Activated CD4-positive, alpha-beta memory T cell treated with anti-CD3 and anti-CD28 coated beads for 36 hours (primary cell): ENCODE results near the gene HSPA4. TPM values are rescaled to one million over a fixed set of nuclear protein-coding genes. Genes with fewer than 3 reads are reported as not detected.
"Not testable (repeated sequence)": the region's sequence is repeated elsewhere in the genome, so short reads cannot be mapped to it uniquely, and the experiment has no call there.

Experiments
- CTCF ChIA-PET: fragments of 350-600 bp; sonication (Branson Sonifier 250); formaldehyde crosslinking; loops from one replicate; lab custom pipeline; 2021; ENCODE audit warnings: antibody characterized with exemption, inconsistent platforms; lab: Charles Lee
- POLR2A ChIA-PET: fragments of 350-600 bp; sonication (Branson Sonifier 250); formaldehyde crosslinking; loops from one replicate; lab custom pipeline; 2021; ENCODE audit warnings: antibody characterized with exemption; lab: Charles Lee
- DNase-seq: peaks from one replicate; pipeline ENCODE4 v3.0.0-alpha.2; 2020
- H3K27ac Mint-ChIP-seq: one replicate; pipeline ENCODE4 v1.8.0; 2021; ENCODE audit warnings: mixed read lengths
- H3K27me3 Mint-ChIP-seq: one replicate; pipeline ENCODE4 v1.8.0; 2021; ENCODE audit warnings: mixed read lengths
- H3K36me3 Mint-ChIP-seq: one replicate; pipeline ENCODE4 v1.8.0; 2021; ENCODE audit warnings: mixed read lengths
- H3K4me1 Mint-ChIP-seq: one replicate; pipeline ENCODE4 v1.8.0; 2021; ENCODE audit warnings: low read depth, mixed read lengths
- H3K4me3 Mint-ChIP-seq: one replicate; pipeline ENCODE4 v1.8.0; 2021; ENCODE audit warnings: mild to moderate bottlenecking, mixed read lengths
- H3K9me3 Mint-ChIP-seq: one replicate; pipeline ENCODE4 v1.8.0; 2021; ENCODE audit warnings: mixed read lengths
- intact Hi-C: fragments of 100-400 bp; cut with micrococcal nuclease; formaldehyde crosslinking; loops from one replicate; pipeline ENCODE4 v1.15.1; 2023
- total RNA-seq, 2 experiments: library from RNA; stranded (reverse); gene quantifications; one replicate each; pipeline ENCODE4 v1.2.3, GENCODE V29; 2021

Gene HSPA4
- total RNA-seq = 100 to 1,000 TPM; 221 to 236 TPM

DNA sequence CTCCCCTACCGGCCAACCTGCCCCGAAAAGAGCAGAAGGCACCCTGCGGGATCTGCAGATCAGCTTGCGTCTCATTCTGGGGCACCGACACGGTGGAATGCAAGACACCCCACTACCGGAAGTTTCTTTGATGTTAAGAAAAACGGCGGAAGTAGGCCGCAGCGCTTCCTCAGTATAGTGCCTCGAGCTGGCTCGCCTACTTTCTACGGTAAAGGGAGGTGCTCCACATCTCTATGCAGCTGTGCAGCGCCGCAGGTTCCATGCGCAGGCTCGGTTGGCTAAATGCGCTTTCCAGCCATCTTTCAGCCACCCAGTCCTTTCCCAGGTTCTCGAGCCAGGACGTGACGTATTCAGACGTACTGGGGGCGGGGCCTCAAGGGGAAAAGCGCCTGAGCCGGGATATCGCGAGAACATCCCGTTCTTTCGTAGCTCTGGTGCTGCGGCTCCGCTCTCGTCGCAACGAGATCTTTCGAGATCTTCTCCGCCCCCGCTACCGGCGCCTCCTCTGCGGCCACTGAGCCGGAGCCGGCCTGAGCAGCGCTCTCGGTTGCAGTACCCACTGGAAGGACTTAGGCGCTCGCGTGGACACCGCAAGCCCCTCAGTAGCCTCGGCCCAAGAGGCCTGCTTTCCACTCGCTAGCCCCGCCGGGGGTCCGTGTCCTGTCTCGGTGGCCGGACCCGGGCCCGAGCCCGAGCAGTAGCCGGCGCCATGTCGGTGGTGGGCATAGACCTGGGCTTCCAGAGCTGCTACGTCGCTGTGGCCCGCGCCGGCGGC, at the start of gene HSPA4:
Gene HSPA4, plus strand, starts transcription at position 472 of the 775 bp plus-strand sequence. Its CDS starts 238 bp downstream, at position 710.
- CTCF ChIA-PET = interaction anchor here (0.7 to 1.3 kb wide), 6 partner anchors 13 to 813 kb away, joined by 3 to 5 read pairs (median 3); no protein-coding TSS in a partner anchor
- Mint-ChIP-seq H3K9me3 (no peaks in the 10 kb centered on the region), H3K36me3 (peaks cover 22% of the 10 kb centered on the region), H3K27ac (peak within 1 kb of the TSS; percentile 96), H3K27me3 (no peaks in the 10 kb centered on the region), H3K4me3 (peak within 1 kb of the TSS; percentile 89), H3K4me1 (peaks cover 39% of the 10 kb centered on the region)
- DNase-seq = peak; percentile 99
- POLR2A ChIA-PET = interaction anchor here (0.7 to 3.4 kb wide), 8 partner anchors 20 to 1174 kb away, joined by 3 to 27 read pairs (median 4); partner anchors contain the start of genes AFF4, PPP2CA, SLC22A5 and ZCCHC10
- intact Hi-C loops = loop anchor here (1.0 to 10.0 kb wide), 4 partner anchors 25 to 757 kb away; partner anchors contain the start of genes AFF4, GDF9, SLC22A4 and UQCRQ

- POLR2A ChIA-PET = no interaction called here
- peaks cover 12% of the 10 kb centered on the region for H3K36me3 Mint-ChIP-seq
- peaks cover 2% of the 10 kb centered on the region for H3K4me1 Mint-ChIP-seq
- H3K27me3 Mint-ChIP-seq = no peaks in the 10 kb centered on the region
- no peak overlapping the region for H3K4me3 Mint-ChIP-seq
- no peaks in the 10 kb centered on the region for H3K9me3 Mint-ChIP-seq
- DNase-seq = no peak
- intact Hi-C loops = no loop called here
- H3K27ac Mint-ChIP-seq = no peak overlapping the region
- CTCF ChIA-PET = no interaction called here
These were observed 45.2 kb upstream of the HSPA4 start for GRCh38 chr5:133006653-133007052.

DNA sequence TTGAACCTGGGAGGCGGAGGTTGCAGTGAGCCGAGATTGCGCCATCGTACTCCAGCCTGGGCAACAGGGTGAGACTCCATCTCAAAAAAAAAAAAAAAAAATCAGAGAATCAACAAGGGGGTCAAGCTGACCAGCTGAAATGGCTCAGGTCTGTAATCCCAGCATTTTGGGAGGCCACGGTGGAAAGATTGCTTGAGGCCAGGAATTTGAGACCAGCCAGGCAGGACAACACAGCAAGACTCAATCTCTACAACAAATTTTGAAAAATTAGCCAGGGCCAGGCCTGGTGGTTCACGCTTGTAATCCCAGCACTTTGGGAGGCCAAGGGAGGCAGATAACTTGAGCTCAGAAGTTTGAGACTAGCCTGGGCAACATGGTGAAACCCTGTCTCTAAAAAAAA, 43.4 kb upstream of the HSPA4 start:
- H3K4me1 Mint-ChIP-seq, H3K27me3 Mint-ChIP-seq, DNase-seq, H3K36me3 Mint-ChIP-seq, H3K27ac Mint-ChIP-seq, H3K4me3 Mint-ChIP-seq, CTCF ChIA-PET, H3K9me3 Mint-ChIP-seq, POLR2A ChIA-PET, intact Hi-C loops: not testable (repeated sequence)

DNA sequence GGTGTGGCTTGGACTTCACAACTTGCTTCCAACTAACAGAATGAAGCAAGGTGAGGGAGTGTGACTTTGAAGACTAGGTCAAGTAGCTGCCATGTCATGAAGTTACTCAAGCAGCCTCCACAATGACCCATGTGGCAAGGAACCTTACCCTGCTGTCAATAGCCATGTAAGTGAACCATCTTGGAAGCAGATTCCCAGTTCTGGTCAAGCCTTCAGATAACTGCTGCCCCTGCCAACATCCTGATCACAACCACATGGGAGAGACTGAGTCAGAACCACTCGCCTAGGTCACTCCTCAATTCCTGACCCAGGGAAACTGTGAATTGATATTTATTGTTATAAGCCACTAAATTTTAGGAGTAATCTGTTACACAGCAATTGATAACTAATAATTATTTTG, 36.3 kb upstream of the HSPA4 start:
- CTCF ChIA-PET = no interaction called here
- Mint-ChIP-seq H3K27me3 (no peaks in the 10 kb centered on the region), H3K4me3 (no peak overlapping the region), H3K9me3 (no peaks in the 10 kb centered on the region), H3K4me1 (peaks cover 2% of the 10 kb centered on the region), H3K36me3 (peaks cover 10% of the 10 kb centered on the region), H3K27ac (no peak overlapping the region)
- intact Hi-C loops = no loop called here
- no peak for DNase-seq
- POLR2A ChIA-PET = interaction anchor here (0.6 kb wide), 1 partner anchor 73 kb away, joined by 4 read pairs; no protein-coding TSS in a partner anchor

GRCh38 chr5:133017964-133018363, 33.8 kb upstream of the HSPA4 start:
- peaks cover 2% of the 10 kb centered on the region for H3K4me1 Mint-ChIP-seq
- H3K27me3 Mint-ChIP-seq = no peaks in the 10 kb centered on the region
- ChIA-PET POLR2A (interaction anchor here (0.6 kb wide), 1 partner anchor 159 kb away, joined by 3 read pairs; no protein-coding TSS in a partner anchor), CTCF (no interaction called here)
- intact Hi-C loops = no loop called here
- peaks cover 12% of the 10 kb centered on the region for H3K36me3 Mint-ChIP-seq
- no peak for DNase-seq
- H3K4me3 Mint-ChIP-seq = no peak overlapping the region
- no peak overlapping the region for H3K27ac Mint-ChIP-seq
- no peaks in the 10 kb centered on the region for H3K9me3 Mint-ChIP-seq

- H3K4me1 Mint-ChIP-seq, H3K27me3 Mint-ChIP-seq, intact Hi-C loops, CTCF ChIA-PET, H3K27ac Mint-ChIP-seq, H3K4me3 Mint-ChIP-seq, DNase-seq, H3K9me3 Mint-ChIP-seq: not testable (repeated sequence)
- POLR2A ChIA-PET = interaction anchor here (1.2 kb wide), 1 partner anchor 57 kb away, joined by 4 read pairs; no protein-coding TSS in a partner anchor
- H3K36me3 Mint-ChIP-seq = peaks cover 13% of the 10 kb centered on the region
These were observed 32.3 kb upstream of the HSPA4 start for GRCh38 chr5:133019471-133019870.

DNA sequence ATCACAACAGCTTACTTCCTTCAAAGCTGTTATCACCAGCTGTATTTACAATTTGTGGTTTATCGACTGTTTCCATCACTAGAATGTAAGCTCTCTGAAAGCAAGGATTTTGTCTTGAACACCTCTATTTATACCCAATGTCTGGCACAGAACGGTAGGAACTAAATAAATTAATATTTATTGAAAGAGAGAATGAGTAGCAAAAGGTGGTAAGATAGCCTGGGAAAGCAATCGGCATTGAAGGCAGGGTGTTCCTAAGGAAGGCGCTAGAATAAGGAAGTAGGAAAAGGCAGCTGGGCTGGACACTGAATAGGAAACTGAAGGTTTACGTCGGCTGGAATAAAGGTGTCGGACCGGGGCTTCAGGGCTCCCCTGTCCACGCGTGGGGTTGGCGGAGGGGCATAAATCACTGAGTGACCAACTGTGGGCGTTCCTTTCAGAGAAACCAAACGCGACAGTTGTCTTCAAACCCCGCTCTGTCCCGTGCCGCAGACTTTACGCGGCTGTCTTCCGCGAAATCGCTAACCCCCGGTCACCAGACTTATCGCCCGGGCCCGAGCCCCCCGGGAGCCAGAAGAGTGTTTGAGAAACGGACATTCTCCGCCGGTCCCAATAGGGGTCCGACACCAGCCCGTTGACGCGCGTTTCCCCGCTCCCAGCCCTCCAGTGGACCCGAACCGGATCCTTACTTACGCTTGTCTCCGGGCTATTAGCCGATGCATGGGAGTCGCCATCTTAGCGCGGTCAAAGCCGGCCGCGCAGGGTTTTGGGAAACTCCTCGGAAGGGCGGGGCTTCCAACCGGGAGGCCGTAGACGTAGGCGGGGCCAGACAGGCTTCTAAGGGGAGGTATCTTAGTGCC, 25.8 kb upstream of the HSPA4 start, which contains the start of gene ZCCHC10:
Gene ZCCHC10, minus strand, starts transcription at position 746 of the 860 bp plus-strand sequence. Its CDS starts 12 bp downstream, at position 734.
- intact Hi-C loops = loop anchor here (1.0 to 2.0 kb wide), 3 partner anchors 25 to 159 kb away; partner anchors contain the start of genes AFF4, GDF9 and UQCRQ
- H3K36me3 Mint-ChIP-seq = peaks cover 3% of the 10 kb centered on the region
- H3K27ac Mint-ChIP-seq = peak within 1 kb of the TSS; percentile 83
- peak; percentile 95 for DNase-seq
- no peaks in the 10 kb centered on the region for H3K9me3 Mint-ChIP-seq
- ChIA-PET POLR2A (interaction anchor here (1.0 to 3.7 kb wide), 3 partner anchors 25 to 79 kb away, joined by 3 to 21 read pairs (median 4); partner anchors contain the start of genes AFF4 and HSPA4), CTCF (no interaction called here)
- H3K27me3 Mint-ChIP-seq = no peaks in the 10 kb centered on the region
- peaks cover 15% of the 10 kb centered on the region for H3K4me1 Mint-ChIP-seq
- H3K4me3 Mint-ChIP-seq = peak within 1 kb of the TSS; percentile 79

DNA sequence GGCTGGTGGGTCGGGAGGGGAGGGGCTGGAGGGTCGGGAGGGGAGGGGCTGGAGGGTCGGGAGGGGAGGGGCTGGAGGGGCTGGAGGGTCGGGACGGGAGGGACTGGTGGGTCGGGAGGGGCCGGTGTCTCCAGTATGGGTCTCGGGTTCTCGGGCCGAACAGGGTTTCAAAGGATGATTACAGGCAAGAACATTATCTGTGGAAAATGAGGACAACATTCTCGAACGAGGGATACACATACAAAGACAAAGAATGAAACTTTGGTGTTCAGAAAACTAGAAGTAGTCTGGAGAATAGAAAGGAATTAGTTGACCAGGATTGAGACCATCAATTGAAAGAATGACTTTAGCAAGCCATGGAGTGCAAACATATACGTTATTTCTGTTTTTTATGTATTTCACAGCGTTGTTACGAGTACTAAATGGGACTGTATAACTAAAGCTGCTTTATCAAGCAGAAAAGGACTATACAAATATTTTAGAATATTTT, 25.1 kb upstream of the HSPA4 start:
- ChIA-PET CTCF (no interaction called here), POLR2A (interaction anchor here (3.7 kb wide), 1 partner anchor 25 kb away, joined by 21 read pairs; the partner anchor contains the start of gene HSPA4)
- H3K9me3 Mint-ChIP-seq = no peaks in the 10 kb centered on the region
- H3K27me3 Mint-ChIP-seq = no peaks in the 10 kb centered on the region
- DNase-seq = no peak
- H3K4me3 Mint-ChIP-seq = peak overlapping the region; percentile 79
- peak overlapping the region; percentile 26 for H3K27ac Mint-ChIP-seq
- H3K4me1 Mint-ChIP-seq = peaks cover 15% of the 10 kb centered on the region
- H3K36me3 Mint-ChIP-seq = peaks cover 2% of the 10 kb centered on the region
- intact Hi-C loops = loop anchor here (1.0 to 2.0 kb wide), 3 partner anchors 25 to 160 kb away; partner anchors contain the start of genes AFF4, GDF9 and UQCRQ

DNA sequence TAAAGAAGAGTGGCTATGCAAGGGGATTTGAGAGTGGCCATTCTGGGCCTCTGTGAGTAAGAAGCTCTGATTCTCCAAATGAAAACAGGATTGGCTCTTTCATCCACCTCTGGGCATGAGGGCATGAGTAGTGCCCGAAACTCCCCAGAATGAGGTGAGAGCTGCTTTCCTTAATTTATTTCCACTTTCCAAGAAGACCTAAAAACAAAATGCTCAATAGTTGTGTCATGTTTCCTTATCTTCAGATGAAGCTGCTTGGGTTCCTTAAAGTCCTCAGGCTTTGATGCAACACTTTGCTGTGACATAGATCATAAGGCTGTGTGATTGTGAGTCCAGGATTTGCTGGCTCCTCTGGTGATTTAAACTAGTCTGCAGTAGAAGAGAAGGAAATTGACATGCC, 22.4 kb upstream of the HSPA4 start:
- Mint-ChIP-seq H3K4me3 (no peak overlapping the region), H3K4me1 (peaks cover 9% of the 10 kb centered on the region), H3K36me3 (no peaks in the 10 kb centered on the region), H3K27me3 (no peaks in the 10 kb centered on the region), H3K9me3 (no peaks in the 10 kb centered on the region), H3K27ac (no peak overlapping the region)
- POLR2A ChIA-PET = interaction anchor here (0.5 kb wide), 1 partner anchor 28 kb away, joined by 5 read pairs; no protein-coding TSS in a partner anchor
- CTCF ChIA-PET = no interaction called here
- intact Hi-C loops = no loop called here
- DNase-seq = no peak

GRCh38 chr5:133030343-133031005, 21.3 kb upstream of the HSPA4 start:
- POLR2A ChIA-PET = no interaction called here
- no peaks in the 10 kb centered on the region for H3K36me3 Mint-ChIP-seq
- H3K9me3 Mint-ChIP-seq = no peaks in the 10 kb centered on the region
- CTCF ChIA-PET = no interaction called here
- no peak overlapping the region for H3K4me3 Mint-ChIP-seq
- H3K27me3 Mint-ChIP-seq = no peaks in the 10 kb centered on the region
- peaks cover 4% of the 10 kb centered on the region for H3K4me1 Mint-ChIP-seq
- DNase-seq = no peak
- no peak overlapping the region for H3K27ac Mint-ChIP-seq
- intact Hi-C loops = no loop called here
